ENCODE data around the gene IP6K2.
A peak's percentile ranks its signal among the peaks of the same experiment; 100 is the strongest.

Gene IP6K2

DNA sequence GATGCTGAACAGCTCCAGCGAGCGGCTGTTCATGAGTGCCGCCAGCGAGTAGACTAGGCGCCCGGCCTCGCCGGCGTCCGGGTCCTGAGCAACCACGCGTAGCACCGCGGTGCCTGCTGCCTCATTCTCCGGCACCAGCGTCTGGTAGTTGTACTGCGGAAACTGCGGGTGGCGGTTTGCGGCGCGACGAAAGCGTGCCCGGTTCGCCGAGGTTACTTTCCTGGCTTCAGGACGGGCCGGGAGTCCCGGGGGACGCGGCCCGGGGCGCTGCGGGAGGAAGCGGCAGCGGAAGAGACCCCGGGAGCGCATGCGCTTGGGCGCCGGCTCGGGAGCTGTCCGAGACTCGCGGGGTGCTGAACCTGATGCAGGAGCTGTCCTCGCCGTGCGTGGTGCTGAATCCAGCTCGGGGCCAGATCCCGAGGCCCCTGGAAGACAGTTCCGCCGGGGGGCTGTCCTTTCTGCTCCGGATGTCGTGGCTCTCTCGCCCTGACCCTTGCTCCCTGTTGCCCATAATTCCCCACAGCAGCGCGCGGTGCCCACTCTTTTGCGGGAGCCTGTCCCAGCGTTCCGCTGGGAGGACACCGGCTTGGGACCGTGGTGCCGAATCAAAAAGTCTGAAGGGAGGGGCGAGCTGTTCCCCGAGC lies 55.4 kb downstream of the IP6K2 start:
- Histone ChIP-seq H3K4me2 (ENCODE audit: low read length) (peak overlapping the region; percentile 88), H3K27me3 (ENCODE audit: control insufficient read depth, insufficient read depth, low read length) (no peaks in the 10 kb centered on the region), H3K4me1 (ENCODE audit: control insufficient read depth, insufficient read depth, low read length) (peaks cover 20% of the 10 kb centered on the region), H3K9ac (ENCODE audit: low read depth, low read length) (no peak overlapping the region), H3K36me3 (ENCODE audit: insufficient read depth, low read length) (no peaks in the 10 kb centered on the region), H3K9me3 (replicated peaks; ENCODE audit: low read length) (no peaks in the 10 kb centered on the region), H3K4me3 (ENCODE audit: low read length) (peak overlapping the region; percentile 62)

DNA sequence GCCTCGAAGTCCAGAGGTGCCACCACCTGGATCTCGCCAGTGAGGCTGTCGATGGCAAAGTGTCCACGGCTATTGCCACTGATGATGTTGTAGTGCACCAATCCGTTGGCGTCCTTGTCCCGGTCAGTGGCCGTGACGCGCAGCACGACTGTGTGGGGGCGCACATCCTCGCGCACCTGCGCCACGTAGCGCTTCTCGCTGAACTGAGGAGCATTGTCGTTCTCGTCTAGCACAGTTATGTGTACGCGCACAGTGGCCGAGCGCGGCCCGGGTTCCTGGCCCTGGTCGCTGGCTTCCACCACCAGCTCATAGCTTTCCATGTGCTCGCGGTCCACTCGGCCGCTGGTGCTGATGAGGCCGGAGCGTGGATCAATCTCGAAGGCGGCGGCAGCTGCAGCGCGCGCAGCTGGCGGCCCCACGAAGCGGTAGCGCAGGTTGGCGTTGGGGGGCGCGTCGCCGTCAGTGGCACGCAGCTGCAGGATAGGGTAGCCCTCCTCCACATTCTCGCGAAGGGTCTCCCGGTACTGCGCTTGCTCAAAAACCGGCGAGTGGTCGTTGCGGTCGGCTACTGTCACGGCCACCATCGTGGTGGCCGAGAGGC lies 56.1 kb downstream of the IP6K2 start:
- no peaks in the 10 kb centered on the region for H3K36me3 ChIP-seq (ENCODE audit: insufficient read depth, low read length)
- H3K4me2 ChIP-seq (ENCODE audit: low read length) = peak overlapping the region; percentile 88
- H3K9ac ChIP-seq (ENCODE audit: low read depth, low read length) = no peak overlapping the region
- H3K4me1 ChIP-seq (ENCODE audit: control insufficient read depth, insufficient read depth, low read length) = peaks cover 26% of the 10 kb centered on the region
- H3K9me3 ChIP-seq (replicated peaks; ENCODE audit: low read length) = no peaks in the 10 kb centered on the region
- no peaks in the 10 kb centered on the region for H3K27me3 ChIP-seq (ENCODE audit: control insufficient read depth, insufficient read depth, low read length)
- H3K4me3 ChIP-seq (ENCODE audit: low read length) = peak overlapping the region; percentile 62

DNA sequence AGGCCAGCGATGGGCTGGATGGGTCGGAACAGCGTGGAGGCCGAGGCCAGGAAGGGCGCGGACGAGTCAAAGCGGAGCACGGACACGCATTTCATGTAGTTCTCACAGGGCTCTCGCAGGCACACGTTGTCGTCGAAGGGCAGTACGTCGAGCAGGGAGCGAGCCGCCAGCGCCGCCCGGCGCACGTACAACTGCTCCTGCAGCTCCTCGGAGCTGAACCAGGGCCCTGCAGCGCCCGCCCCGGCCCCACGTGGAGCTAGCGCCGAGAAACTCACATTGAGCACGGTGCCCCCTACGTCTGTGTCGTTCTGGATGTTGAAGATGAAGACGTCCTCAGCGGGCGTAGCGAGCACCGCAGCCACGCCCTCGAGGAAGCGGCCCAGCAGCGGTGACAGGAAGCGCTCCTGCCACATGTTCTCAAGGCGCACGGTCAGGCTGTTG lies 60.2 kb downstream of the IP6K2 start:
- Histone ChIP-seq H3K4me2 (ENCODE audit: low read length) (peak overlapping the region; percentile 87), H3K4me1 (ENCODE audit: control insufficient read depth, insufficient read depth, low read length) (peaks cover 14% of the 10 kb centered on the region), H3K36me3 (ENCODE audit: insufficient read depth, low read length) (no peaks in the 10 kb centered on the region), H3K27me3 (ENCODE audit: control insufficient read depth, insufficient read depth, low read length) (no peaks in the 10 kb centered on the region), H3K4me3 (ENCODE audit: low read length) (peak overlapping the region; percentile 72), H3K9ac (ENCODE audit: low read depth, low read length) (no peak overlapping the region), H3K9me3 (replicated peaks; ENCODE audit: low read length) (no peaks in the 10 kb centered on the region)

DNA sequence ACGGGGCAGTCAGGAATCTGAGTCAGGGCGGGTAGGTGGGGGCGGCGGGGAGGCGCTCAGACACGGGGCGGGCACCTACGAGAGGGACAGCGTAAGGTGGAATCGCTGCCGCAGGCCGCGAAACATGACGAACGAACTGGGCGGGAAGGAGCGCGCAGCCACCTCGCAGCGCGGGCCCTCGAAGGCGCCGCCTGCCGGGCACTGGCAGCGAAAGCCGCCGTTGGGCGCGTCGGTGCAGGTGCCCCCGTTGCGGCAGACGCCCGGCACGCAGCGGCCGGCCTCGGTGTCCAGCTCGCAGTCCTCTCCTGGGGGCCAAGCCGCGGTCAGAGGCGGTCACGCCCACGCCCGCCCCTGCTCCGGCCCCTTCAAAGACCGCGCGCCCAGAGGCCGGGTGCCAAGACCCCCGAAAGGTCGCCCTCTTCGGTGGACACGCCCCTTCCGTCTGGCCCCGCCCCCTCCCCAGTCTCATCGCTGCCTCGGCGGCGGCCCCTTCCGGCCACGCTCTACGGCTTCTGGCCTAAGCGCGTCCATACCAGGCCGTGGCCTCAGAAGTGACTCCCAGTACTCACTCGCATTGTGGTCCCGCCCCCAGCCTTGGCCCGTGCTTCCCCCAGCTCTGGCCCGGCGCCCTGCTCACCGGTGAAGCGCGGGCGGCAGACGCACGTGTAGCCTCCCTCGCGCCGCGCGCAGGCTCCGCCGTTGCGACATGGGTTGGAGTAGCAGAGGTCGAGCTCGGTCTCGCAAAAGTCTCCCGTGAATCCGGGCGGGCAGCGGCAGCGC lies 60.8 kb downstream of the IP6K2 start:
- peak overlapping the region; percentile 87 for H3K4me2 ChIP-seq (ENCODE audit: low read length)
- H3K9me3 ChIP-seq (replicated peaks; ENCODE audit: low read length) = no peaks in the 10 kb centered on the region
- no peak overlapping the region for H3K9ac ChIP-seq (ENCODE audit: low read depth, low read length)
- peaks cover 9% of the 10 kb centered on the region for H3K4me1 ChIP-seq (ENCODE audit: control insufficient read depth, insufficient read depth, low read length)
- peak overlapping the region; percentile 72 for H3K4me3 ChIP-seq (ENCODE audit: low read length)
- H3K27me3 ChIP-seq (ENCODE audit: control insufficient read depth, insufficient read depth, low read length) = no peaks in the 10 kb centered on the region
- H3K36me3 ChIP-seq (ENCODE audit: insufficient read depth, low read length) = no peaks in the 10 kb centered on the region

DNA sequence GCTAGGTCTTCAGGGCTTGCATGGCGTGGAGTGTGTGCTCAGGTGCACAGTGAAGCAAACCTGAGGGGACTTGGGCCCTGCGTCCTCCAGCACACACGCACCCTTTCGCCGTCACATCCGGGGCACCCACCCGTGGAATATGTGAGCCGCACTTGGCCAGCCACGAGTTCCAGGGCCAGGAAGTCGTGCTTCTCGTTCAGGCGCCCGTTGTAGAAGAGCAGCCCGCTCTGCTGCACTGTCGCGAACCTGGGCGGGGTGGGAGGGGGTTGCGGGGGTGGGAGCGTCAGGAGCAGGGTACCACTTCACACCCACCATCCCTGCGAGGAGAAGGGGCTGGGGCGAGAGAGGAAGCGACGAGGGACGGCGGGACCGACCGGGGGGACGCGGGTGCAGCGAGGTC lies 61.4 kb downstream of the IP6K2 start:
- Histone ChIP-seq H3K36me3 (ENCODE audit: insufficient read depth, low read length) (no peaks in the 10 kb centered on the region), H3K27me3 (ENCODE audit: control insufficient read depth, insufficient read depth, low read length) (no peaks in the 10 kb centered on the region), H3K4me3 (ENCODE audit: low read length) (peak overlapping the region; percentile 72), H3K4me1 (ENCODE audit: control insufficient read depth, insufficient read depth, low read length) (peaks cover 7% of the 10 kb centered on the region), H3K4me2 (ENCODE audit: low read length) (peak overlapping the region; percentile 87), H3K9ac (ENCODE audit: low read depth, low read length) (no peak overlapping the region), H3K9me3 (replicated peaks; ENCODE audit: low read length) (no peaks in the 10 kb centered on the region)

DNA sequence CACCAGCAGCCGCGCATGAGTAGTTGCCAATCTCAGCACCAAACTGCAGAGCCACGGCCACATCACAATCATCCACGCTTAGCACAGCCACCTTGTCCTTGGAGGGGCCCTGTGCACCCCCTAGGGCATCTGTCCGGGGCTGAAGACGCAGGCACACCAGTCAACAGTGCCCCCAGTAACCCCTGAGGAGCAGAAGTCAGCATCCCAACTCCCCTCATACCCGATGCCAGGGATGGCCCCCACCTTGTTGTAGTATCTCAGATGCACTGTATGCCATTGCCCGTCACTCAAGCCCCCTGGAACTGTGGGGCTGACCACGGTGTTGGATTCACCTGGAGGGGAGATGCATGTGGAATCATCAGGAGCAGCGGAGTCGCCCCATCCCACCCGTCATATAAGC lies 62.0 kb downstream of the IP6K2 start:
- Histone ChIP-seq H3K36me3 (ENCODE audit: insufficient read depth, low read length) (no peaks in the 10 kb centered on the region), H3K4me1 (ENCODE audit: control insufficient read depth, insufficient read depth, low read length) (peaks cover 7% of the 10 kb centered on the region), H3K9me3 (replicated peaks; ENCODE audit: low read length) (no peaks in the 10 kb centered on the region), H3K9ac (ENCODE audit: low read depth, low read length) (no peak overlapping the region), H3K4me2 (ENCODE audit: low read length) (no peak overlapping the region), H3K27me3 (ENCODE audit: control insufficient read depth, insufficient read depth, low read length) (no peaks in the 10 kb centered on the region), H3K4me3 (ENCODE audit: low read length) (no peak overlapping the region)

DNA sequence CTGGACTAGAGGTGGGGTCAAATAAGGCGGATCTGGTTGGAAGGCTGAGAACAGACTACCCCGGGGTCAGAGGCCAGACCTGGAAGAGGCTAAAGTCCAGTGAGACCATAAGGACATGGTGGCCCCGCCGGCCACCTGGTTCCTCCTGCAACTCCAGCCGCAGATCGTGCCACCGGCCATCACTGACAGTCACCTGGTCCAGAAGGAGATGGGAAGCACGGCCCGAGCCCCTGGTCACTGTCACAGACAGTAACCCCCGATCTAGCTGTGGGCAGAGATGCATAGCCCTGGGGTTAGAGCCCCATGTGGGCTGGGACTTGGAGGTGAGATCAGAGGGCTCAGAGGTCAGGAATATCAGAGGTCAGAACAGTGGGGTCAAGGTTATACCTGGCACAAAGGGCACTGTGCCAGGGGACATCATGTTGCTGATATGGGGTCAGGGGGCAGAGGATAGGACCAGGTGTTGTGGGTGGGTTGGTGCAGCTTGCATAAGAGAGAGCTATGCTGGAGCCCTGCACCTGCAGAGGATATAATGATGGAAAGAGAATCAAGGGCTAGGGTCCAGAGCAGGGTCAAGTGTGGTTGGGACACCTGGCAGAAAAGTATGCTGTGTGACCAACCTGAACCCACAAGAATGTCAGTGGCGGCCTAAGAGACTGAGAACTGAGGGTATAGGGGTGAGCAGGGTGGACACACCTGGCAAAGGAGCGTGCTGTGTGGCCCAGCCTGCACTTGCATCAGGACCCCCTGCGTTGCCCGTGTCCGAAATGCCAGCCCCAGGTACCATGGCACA lies 63.9 kb downstream of the IP6K2 start:
- Histone ChIP-seq H3K9ac (ENCODE audit: low read depth, low read length) (no peak overlapping the region), H3K4me3 (ENCODE audit: low read length) (no peak overlapping the region), H3K36me3 (ENCODE audit: insufficient read depth, low read length) (no peaks in the 10 kb centered on the region), H3K4me1 (ENCODE audit: control insufficient read depth, insufficient read depth, low read length) (peaks cover 7% of the 10 kb centered on the region), H3K27me3 (ENCODE audit: control insufficient read depth, insufficient read depth, low read length) (no peaks in the 10 kb centered on the region), H3K4me2 (ENCODE audit: low read length) (no peak overlapping the region), H3K9me3 (replicated peaks; ENCODE audit: low read length) (no peaks in the 10 kb centered on the region)

DNA sequence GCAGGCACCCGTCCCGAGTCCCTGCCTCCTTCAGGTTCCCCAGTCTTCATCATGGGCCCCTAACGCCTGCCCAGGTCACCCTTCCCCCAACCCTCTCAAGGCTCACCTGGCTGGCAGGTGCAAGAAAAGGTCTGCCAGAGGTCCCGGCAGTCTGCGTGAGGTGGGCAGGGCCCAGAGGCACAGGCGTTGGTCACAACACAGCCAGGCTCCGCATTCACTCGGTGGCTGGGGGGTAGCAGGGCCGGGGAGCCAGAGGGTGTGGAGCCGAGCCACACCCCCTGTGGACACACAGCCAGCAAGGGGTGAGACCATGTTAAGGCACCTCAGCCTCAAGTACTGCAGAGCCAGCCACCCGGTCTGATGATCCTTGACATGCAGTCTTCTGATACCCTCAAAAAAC lies 65.2 kb downstream of the IP6K2 start:
- no peaks in the 10 kb centered on the region for H3K36me3 ChIP-seq (ENCODE audit: insufficient read depth, low read length)
- no peaks in the 10 kb centered on the region for H3K9me3 ChIP-seq (replicated peaks; ENCODE audit: low read length)
- peaks cover 7% of the 10 kb centered on the region for H3K4me1 ChIP-seq (ENCODE audit: control insufficient read depth, insufficient read depth, low read length)
- H3K4me2 ChIP-seq (ENCODE audit: low read length) = no peak overlapping the region
- no peak overlapping the region for H3K4me3 ChIP-seq (ENCODE audit: low read length)
- H3K27me3 ChIP-seq (ENCODE audit: control insufficient read depth, insufficient read depth, low read length) = no peaks in the 10 kb centered on the region
- no peak overlapping the region for H3K9ac ChIP-seq (ENCODE audit: low read depth, low read length)

DNA sequence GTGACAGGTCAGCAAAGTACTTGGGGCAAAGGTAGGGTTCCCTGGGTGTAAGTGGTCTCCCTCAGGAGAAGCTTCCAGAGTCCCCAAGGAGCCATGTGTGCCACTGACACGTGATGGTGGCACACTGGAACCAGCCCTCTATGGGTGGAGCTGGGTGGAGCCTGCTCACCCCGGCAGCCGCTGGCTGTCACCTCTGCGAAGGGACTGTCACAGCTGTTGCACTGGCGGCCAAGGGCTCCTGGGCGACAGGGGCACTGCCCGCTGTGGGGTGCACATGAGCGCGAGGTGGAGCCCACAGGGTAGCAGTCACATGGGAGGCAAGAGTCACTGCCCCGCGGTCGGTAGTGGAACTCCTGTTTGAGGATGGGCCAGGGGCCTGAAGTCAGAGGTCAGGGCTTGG lies 66.3 kb downstream of the IP6K2 start:
- no peaks in the 10 kb centered on the region for H3K4me1 ChIP-seq (ENCODE audit: control insufficient read depth, insufficient read depth, low read length)
- H3K9ac ChIP-seq (ENCODE audit: low read depth, low read length) = no peak overlapping the region
- H3K9me3 ChIP-seq (replicated peaks; ENCODE audit: low read length) = no peaks in the 10 kb centered on the region
- no peaks in the 10 kb centered on the region for H3K36me3 ChIP-seq (ENCODE audit: insufficient read depth, low read length)
- H3K27me3 ChIP-seq (ENCODE audit: control insufficient read depth, insufficient read depth, low read length) = no peaks in the 10 kb centered on the region
- no peak overlapping the region for H3K4me3 ChIP-seq (ENCODE audit: low read length)
- H3K4me2 ChIP-seq (ENCODE audit: low read length) = no peak overlapping the region

DNA sequence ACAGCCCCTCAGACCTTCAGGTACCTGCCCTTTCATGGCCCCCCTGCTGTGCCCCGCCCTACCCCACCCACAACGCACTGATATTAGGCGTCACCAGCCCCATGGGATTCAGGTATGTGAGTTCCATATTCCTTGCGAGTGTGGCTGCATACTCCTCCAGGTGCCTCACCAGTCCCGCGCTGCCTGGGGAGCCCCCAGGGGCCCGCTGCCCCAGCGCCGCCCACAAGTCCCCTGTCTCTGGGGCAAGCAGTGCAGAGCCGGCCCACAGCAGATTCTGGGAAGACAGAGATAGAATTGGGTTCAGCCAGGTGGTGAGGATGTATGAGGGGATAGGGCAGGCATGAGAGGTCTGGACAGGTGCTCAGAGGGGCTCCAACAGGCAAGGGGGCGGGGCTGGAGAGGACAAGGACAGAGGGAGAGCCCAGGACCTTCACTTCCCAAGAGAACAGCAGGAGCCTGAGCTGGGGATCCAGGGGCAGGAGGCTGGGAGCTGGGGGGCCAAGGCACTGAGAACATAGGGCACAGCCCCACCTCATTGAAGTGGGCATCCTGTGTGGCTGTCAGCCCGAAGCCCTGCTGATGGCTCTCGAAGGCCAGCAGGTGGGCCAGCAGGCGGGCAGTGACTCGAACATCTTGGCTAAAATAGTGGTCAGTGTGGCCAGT lies 68.7 kb downstream of the IP6K2 start:
- Histone ChIP-seq H3K4me3 (ENCODE audit: low read length) (no peak overlapping the region), H3K9me3 (replicated peaks; ENCODE audit: low read length) (no peaks in the 10 kb centered on the region), H3K4me2 (ENCODE audit: low read length) (no peak overlapping the region), H3K9ac (ENCODE audit: low read depth, low read length) (no peak overlapping the region), H3K27me3 (ENCODE audit: control insufficient read depth, insufficient read depth, low read length) (no peaks in the 10 kb centered on the region), H3K4me1 (ENCODE audit: control insufficient read depth, insufficient read depth, low read length) (no peaks in the 10 kb centered on the region), H3K36me3 (ENCODE audit: insufficient read depth, low read length) (no peaks in the 10 kb centered on the region)

DNA sequence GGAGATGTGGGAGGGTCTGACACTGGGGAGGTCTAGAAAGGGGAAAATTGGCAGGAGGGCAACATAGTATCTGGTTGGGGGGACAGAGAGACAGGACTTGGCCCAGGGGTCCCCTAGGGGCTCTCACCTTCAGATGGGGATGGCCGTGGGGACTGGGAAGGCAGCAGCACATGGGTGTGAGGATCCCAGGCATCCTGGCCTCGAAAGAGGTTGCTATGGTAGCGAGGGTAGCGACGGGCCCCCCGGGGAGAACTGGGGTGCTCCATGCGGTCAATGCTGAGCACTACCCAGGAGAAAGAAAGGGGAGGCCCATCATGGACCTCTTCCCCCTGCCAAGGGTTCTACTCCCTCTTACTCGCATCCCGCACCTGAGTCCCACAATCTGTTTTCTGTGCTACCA lies 69.3 kb downstream of the IP6K2 start:
- no peaks in the 10 kb centered on the region for H3K36me3 ChIP-seq (ENCODE audit: insufficient read depth, low read length)
- H3K27me3 ChIP-seq (ENCODE audit: control insufficient read depth, insufficient read depth, low read length) = no peaks in the 10 kb centered on the region
- no peak overlapping the region for H3K4me2 ChIP-seq (ENCODE audit: low read length)
- no peaks in the 10 kb centered on the region for H3K9me3 ChIP-seq (replicated peaks; ENCODE audit: low read length)
- no peak overlapping the region for H3K4me3 ChIP-seq (ENCODE audit: low read length)
- H3K9ac ChIP-seq (ENCODE audit: low read depth, low read length) = no peak overlapping the region
- no peaks in the 10 kb centered on the region for H3K4me1 ChIP-seq (ENCODE audit: control insufficient read depth, insufficient read depth, low read length)

Measured in skeletal muscle satellite cell (primary cell).